Neural crest cell (in vitro differentiated cells): ENCODE measurements around the gene IGDCC3. TPM values are rescaled to one million over a fixed set of nuclear protein-coding genes. Genes with fewer than 3 reads are reported as not detected.

Experiments used
- DNase-seq: peaks from one replicate; pipeline ENCODE4 v3.0.0; 2021; ENCODE audit warnings: low read depth, mixed read lengths, low spot score
- H3K27ac Mint-ChIP-seq: one replicate; pipeline ENCODE4 v1.8.0; 2021; ENCODE audit warnings: mild to moderate bottlenecking, mixed read lengths; ENCODE audit not compliant: unreplicated experiment
- H3K27me3 Mint-ChIP-seq: 2 replicates; pipeline ENCODE4 v1.8.0; 2021; ENCODE audit warnings: low read depth, mild to moderate bottlenecking, mixed read lengths
- H3K36me3 Mint-ChIP-seq: 2 replicates; pipeline ENCODE4 v1.8.0; 2021; ENCODE audit warnings: low read depth, mild to moderate bottlenecking, mixed read lengths
- H3K4me1 Mint-ChIP-seq: 2 replicates; pipeline ENCODE4 v1.8.0; 2021; ENCODE audit warnings: mixed read lengths
- H3K4me3 Mint-ChIP-seq: one replicate; pipeline ENCODE4 v1.8.0; 2021; ENCODE audit warnings: mild to moderate bottlenecking, mixed read lengths
- H3K9me3 Mint-ChIP-seq: 2 replicates; pipeline ENCODE4 v1.8.0; 2021; ENCODE audit warnings: mixed read lengths
- CTCF ChIP-seq: fragments of 200-600 bp; sonication (generic); conservative IDR thresholded peaks from 2 replicates; pipeline ENCODE4 v1.5.0; 2021; ENCODE audit warnings: antibody characterized with exemption, mild to moderate bottlenecking
- total RNA-seq: library from RNA; stranded (reverse); gene quantifications from 2 replicates; pipeline ENCODE4 v1.2.1, GENCODE V29; 2021

Gene IGDCC3
- total RNA-seq, 1 donor from 2014 or later, result 300 TPM

GRCh38 chr15:65390447-65390846 lies 12.6 kb upstream of the IGDCC3 start:
- DNase-seq, result no peak
- TF ChIP-seq CTCF, result no peak
- H3K4me3 Mint-ChIP-seq, result no peak overlapping the region
- H3K27ac Mint-ChIP-seq, result no peak overlapping the region
- no peaks in the 10 kb centered on the region for H3K36me3 Mint-ChIP-seq
- H3K27me3 Mint-ChIP-seq, result no peaks in the 10 kb centered on the region
- no peaks in the 10 kb centered on the region for H3K9me3 Mint-ChIP-seq
- peaks cover 13% of the 10 kb centered on the region for H3K4me1 Mint-ChIP-seq

DNA sequence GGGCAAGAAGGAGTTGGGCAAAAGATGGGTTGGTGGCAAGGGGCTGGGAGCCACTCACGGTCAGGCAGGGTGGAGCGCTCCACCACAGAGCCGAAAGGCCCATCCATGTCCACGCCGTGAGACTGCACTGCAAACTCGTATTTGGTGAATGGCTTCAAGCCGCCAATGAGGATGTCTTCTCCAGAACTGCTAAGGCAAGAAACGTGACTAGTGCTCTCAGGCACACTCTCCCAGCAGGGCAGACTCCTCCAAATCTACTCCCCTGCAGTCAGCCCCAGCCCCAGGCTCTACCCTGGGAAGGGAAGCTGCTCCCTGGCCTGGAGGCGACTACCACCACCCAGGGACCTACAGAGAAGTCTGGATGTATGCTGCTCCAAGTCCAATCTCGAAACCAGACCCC lies 11.4 kb upstream of the IGDCC3 start:
- no peaks in the 10 kb centered on the region for H3K27me3 Mint-ChIP-seq
- no peak for TF ChIP-seq CTCF
- H3K4me1 Mint-ChIP-seq, result peaks cover 25% of the 10 kb centered on the region
- no peak overlapping the region for H3K4me3 Mint-ChIP-seq
- no peak for DNase-seq
- H3K36me3 Mint-ChIP-seq, result no peaks in the 10 kb centered on the region
- H3K9me3 Mint-ChIP-seq, result no peaks in the 10 kb centered on the region
- H3K27ac Mint-ChIP-seq, result no peak overlapping the region

DNA sequence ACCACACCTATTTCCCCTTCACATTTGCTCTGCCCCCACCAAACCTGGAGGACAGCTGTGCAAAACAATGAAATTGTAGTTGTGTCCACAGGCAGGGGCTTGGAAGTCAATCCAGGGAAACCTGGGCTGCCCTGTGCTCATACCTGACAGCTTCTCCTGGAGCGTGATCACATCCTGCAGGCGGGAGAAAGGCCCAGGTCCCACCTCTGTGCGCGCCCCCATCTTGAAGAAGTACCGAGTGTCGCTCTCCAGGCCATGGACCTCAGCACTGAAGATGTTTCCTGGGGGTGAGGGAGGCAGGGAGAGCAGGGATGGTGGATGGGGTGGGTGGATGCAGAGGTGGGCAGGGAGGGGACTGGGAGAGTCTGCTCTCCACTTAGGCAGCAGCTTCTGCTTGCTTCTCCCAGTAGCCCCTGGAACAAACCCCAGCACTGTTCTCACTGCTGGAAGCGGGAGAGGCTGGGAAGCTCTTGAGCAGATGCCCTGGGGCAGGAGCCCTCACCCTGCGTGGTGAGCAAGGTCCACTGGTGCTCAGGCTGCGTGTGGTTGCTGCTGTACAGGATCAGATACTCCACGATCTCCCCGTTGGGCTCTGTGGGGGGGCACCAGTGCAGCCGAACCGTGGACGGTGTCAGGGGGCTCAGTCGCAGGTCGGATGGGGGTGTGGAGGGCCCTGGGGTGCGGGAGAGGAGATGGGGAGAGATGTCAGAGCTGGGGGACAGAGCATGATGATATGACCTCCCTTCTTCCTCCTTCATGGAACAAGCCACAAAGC lies 10.7 kb upstream of the IGDCC3 start:
- no peaks in the 10 kb centered on the region for H3K36me3 Mint-ChIP-seq
- peaks cover 30% of the 10 kb centered on the region for H3K4me1 Mint-ChIP-seq
- no peaks in the 10 kb centered on the region for H3K27me3 Mint-ChIP-seq
- H3K4me3 Mint-ChIP-seq, result no peak overlapping the region
- H3K9me3 Mint-ChIP-seq, result no peaks in the 10 kb centered on the region
- no peak for DNase-seq
- no peak for TF ChIP-seq CTCF
- H3K27ac Mint-ChIP-seq, result no peak overlapping the region

DNA sequence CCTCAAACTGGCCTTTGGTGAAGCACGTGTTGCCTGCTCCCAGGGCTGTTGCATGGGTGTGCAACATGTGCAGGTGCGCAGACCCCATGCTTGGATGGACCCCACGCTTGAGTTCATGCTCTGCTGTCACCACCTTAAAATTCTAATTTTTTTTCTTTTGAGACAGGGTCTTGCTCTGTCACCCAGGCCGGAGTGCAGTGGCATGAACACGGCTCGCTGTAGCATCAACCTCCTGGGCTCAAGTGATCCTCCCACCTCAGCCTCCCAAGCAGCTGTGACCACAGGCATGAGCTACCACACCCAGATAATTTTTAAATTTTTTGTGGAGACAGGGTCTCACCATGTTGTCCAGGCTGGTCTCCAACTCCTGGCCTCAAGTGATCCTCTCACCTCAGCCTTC lies 9.1 kb upstream of the IGDCC3 start:
- TF ChIP-seq CTCF, result no peak
- Mint-ChIP-seq H3K9me3 (no peaks in the 10 kb centered on the region), H3K27me3 (no peaks in the 10 kb centered on the region), H3K4me3 (no peak overlapping the region), H3K27ac (no peak overlapping the region), H3K4me1 (peaks cover 47% of the 10 kb centered on the region), H3K36me3 (no peaks in the 10 kb centered on the region)
- no peak for DNase-seq

- no peaks in the 10 kb centered on the region for H3K27me3 Mint-ChIP-seq
- H3K36me3 Mint-ChIP-seq, result no peaks in the 10 kb centered on the region
- H3K4me1 Mint-ChIP-seq, result peaks cover 52% of the 10 kb centered on the region
- DNase-seq, result no peak
- no peak overlapping the region for H3K27ac Mint-ChIP-seq
- no peak overlapping the region for H3K4me3 Mint-ChIP-seq
- TF ChIP-seq CTCF, result no peak
- H3K9me3 Mint-ChIP-seq, result no peaks in the 10 kb centered on the region
These were observed 8.6 kb upstream of the IGDCC3 start for GRCh38 chr15:65386376-65386775.
